Activated naive CD8-positive, alpha-beta T cell (primary cell): ENCODE measurements around the gene AGO1.
"Not testable (repeated sequence)": the region's sequence is repeated elsewhere in the genome, so short reads cannot be mapped to it uniquely, and the experiment has no call there.

ENCODE experiments used
- H3K27ac Mint-ChIP-seq: one replicate; pipeline ENCODE4 v1.8.0; 2021; ENCODE audit warnings: mixed read lengths
- H3K27me3 Mint-ChIP-seq: one replicate; pipeline ENCODE4 v1.8.0; 2021; ENCODE audit warnings: mixed read lengths
- H3K36me3 Mint-ChIP-seq: one replicate; pipeline ENCODE4 v1.8.0; 2021; ENCODE audit warnings: mixed read lengths
- H3K4me1 Mint-ChIP-seq: one replicate; pipeline ENCODE4 v1.8.0; 2021; ENCODE audit warnings: low read depth, mixed read lengths
- H3K4me3 Mint-ChIP-seq: one replicate; pipeline ENCODE4 v1.8.0; 2021; ENCODE audit warnings: mild to moderate bottlenecking, mixed read lengths
- H3K9me3 Mint-ChIP-seq: one replicate; pipeline ENCODE4 v1.8.0; 2021; ENCODE audit warnings: low read depth, mixed read lengths

Gene AGO1

DNA sequence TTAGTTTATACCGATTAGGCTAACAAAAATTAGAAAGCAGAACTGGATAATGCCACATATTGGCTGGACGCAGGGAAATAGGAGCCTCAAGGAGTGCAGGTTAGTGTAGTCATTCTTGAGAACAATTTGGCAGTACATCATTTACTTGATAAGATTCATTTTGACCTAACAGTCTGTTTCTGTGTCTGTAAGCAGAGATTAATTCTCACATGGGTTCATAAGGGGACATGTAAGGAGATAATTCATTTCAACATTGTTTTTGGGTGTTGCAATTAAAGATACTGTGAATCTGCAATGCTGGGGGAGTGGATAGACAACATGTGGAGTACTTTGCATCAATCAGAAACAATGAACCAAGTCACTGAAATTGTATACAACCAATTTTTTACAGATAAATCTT is 79.9 kb downstream of the AGO1 start:
- peaks cover 11% of the 10 kb centered on the region for H3K36me3 Mint-ChIP-seq
- H3K9me3 Mint-ChIP-seq: peaks cover 3% of the 10 kb centered on the region
- no peak overlapping the region for H3K4me3 Mint-ChIP-seq
- H3K4me1 Mint-ChIP-seq: peaks cover 13% of the 10 kb centered on the region
- H3K27me3 Mint-ChIP-seq: no peaks in the 10 kb centered on the region
- no peak overlapping the region for H3K27ac Mint-ChIP-seq

DNA sequence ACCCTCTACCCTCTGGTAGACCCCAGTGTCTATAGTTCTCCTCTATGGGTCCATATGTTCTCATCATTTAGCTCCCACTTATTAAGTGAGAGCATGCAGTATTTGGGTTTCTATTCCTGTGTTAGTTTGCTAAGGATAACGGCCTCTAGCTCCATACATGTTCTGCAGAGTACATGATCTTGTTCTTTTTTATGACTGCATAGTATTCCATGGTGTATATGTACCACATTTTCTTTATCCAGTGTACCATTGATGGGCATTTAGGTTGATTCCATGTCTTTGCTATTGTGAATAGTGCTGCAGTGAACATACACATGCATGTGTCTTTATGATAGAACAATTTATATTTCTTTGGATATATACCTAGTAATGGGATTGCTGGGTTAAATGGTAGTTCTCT is 81.3 kb downstream of the AGO1 start:
- not testable (repeated sequence) for H3K9me3 Mint-ChIP-seq, H3K4me3 Mint-ChIP-seq, H3K27me3 Mint-ChIP-seq, H3K27ac Mint-ChIP-seq, H3K4me1 Mint-ChIP-seq
- H3K36me3 Mint-ChIP-seq: peaks cover 21% of the 10 kb centered on the region

DNA sequence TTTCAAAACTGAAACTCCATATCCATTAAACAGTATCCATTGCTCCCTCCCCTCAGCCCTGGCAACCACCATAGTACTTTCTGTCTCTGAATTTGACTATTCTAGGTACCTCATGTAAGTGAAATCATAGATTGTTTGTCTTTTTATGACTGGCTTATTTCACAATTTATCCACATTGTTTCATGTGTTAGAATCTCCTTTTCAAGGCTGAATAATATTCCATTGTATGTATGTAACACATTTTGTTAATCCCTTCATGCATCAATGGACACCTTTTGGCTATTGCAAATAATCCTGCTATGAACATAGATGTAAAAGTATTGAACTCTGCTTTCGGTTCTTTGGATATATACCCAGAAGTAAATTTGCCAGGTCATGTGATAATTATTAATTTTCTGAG is 85.4 kb downstream of the AGO1 start:
- Mint-ChIP-seq H3K36me3 (peaks cover 24% of the 10 kb centered on the region), H3K27ac (no peak overlapping the region), H3K4me3 (no peak overlapping the region), H3K4me1 (peaks cover 9% of the 10 kb centered on the region), H3K27me3 (no peaks in the 10 kb centered on the region), H3K9me3 (peaks cover 8% of the 10 kb centered on the region)

DNA sequence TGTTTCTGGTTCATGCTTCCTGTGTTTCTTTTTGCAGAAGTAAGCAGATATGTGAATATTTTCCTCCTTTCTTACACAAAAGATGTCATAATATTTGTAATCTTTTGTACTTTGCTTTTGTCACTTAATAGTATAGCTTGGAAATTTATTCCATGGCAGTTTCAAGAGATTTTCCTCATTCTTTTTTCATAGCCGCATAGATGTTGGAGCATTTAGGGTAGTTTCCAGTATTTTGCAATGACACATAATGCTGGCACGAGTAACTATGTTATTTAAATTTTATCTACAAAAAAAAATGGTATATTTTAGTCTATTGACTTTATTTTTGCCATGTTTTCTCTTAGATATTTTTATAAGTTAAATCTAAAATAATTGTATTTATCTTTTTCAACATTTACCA is 88.6 kb downstream of the AGO1 start:
- peaks cover 27% of the 10 kb centered on the region for H3K36me3 Mint-ChIP-seq

DNA sequence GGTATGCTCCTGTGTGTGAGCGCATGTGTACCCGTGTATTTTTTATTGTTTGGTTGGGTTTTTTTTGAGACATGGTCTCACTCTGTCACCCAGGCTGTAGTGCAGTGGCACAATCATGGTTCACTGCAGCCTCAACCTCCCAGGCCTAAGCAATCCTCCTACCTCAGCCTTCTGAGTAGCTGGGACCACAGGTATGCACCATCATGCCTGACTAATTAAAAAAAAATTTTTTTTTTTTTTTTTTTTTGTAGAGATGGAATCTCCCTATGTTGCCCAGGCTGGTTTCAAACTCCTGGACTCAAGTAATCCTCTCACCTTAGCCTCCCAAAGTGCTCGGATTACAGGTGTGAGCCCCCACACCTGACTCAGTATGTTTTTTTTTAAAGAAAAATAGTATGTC is 89.6 kb downstream of the AGO1 start:
- H3K36me3 Mint-ChIP-seq: peaks cover 27% of the 10 kb centered on the region
- H3K27ac Mint-ChIP-seq, H3K4me3 Mint-ChIP-seq, H3K27me3 Mint-ChIP-seq, H3K9me3 Mint-ChIP-seq, H3K4me1 Mint-ChIP-seq: not testable (repeated sequence)

More for the DNA sequence above, 88.6 kb downstream of the AGO1 start:
- no peak overlapping the region for H3K27ac Mint-ChIP-seq
- peaks cover 4% of the 10 kb centered on the region for H3K4me1 Mint-ChIP-seq
- peaks cover 8% of the 10 kb centered on the region for H3K9me3 Mint-ChIP-seq
- H3K4me3 Mint-ChIP-seq: no peak overlapping the region
- no peaks in the 10 kb centered on the region for H3K27me3 Mint-ChIP-seq

DNA sequence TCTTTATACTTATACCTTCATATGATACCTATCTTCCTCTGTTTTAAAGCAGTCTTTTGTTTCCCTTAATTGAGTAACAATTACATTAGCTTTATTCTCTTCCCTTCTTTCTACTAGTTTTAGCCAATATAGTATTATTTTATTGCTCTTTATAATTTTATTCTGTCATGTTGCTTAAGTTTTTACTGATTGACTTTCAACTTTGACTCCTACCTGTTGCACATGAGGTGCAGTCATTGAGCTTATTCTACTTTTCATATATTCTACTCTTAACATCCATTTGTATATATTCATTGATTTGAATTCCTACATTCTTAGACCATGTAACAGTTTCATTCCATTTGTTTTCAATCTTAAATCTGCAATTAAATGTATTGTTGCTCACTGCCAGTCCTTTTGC is 97.1 kb downstream of the AGO1 start:
- H3K27me3 Mint-ChIP-seq: no peaks in the 10 kb centered on the region
- H3K4me1 Mint-ChIP-seq: no peaks in the 10 kb centered on the region
- H3K9me3 Mint-ChIP-seq: no peaks in the 10 kb centered on the region
- no peak overlapping the region for H3K4me3 Mint-ChIP-seq
- H3K36me3 Mint-ChIP-seq: peaks cover 16% of the 10 kb centered on the region
- no peak overlapping the region for H3K27ac Mint-ChIP-seq
